Testis (tissue), 2 donors: ENCODE data around the gene ARMH4.

Experiments used
- POLR2A ChIP-seq: fragments of 450-650 bp; IDR thresholded peaks from one replicate; pipeline ENCODE4 v1.6.1; 2017; ENCODE audit warnings: antibody characterized with exemption, mild to moderate bottlenecking, moderate library complexity
- TF ChIP-seq, protein P1 (sequence below), 3 experiments: fragments of 450-650 bp in 2 of 3; fragments of 200-600 bp in 1 of 3; sonication (generic) in 1 of 3; IDR thresholded peaks; one replicate each; pipeline ENCODE4 v1.5.1; 2016 to 2019; ENCODE audit warnings: antibody characterized with exemption in 3 of 3, mild to moderate bottlenecking in 2 of 3, moderate library complexity in 1 of 3

DNA sequence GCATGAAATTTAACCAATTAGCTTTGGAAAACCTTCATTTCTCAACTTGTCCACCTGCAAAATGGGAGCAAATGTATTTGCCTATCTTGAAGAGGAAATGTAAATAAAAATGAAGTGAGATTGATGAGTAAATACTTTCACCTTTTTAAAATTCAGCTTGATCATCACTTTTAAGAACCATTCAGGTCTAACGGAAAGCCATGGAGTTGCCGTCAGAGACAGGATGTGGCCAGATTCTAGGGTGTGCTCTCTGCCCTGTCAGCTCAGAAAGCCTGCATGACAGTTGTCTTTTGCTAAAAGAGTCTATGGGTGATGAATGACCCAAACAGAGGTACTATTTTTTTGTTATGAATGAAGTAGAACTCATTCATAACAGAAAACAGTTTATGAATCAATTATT lies 181.8 kb downstream of the ARMH4 start:
- TF ChIP-seq POLR2A = no peak
- TF ChIP-seq, protein P1, sequence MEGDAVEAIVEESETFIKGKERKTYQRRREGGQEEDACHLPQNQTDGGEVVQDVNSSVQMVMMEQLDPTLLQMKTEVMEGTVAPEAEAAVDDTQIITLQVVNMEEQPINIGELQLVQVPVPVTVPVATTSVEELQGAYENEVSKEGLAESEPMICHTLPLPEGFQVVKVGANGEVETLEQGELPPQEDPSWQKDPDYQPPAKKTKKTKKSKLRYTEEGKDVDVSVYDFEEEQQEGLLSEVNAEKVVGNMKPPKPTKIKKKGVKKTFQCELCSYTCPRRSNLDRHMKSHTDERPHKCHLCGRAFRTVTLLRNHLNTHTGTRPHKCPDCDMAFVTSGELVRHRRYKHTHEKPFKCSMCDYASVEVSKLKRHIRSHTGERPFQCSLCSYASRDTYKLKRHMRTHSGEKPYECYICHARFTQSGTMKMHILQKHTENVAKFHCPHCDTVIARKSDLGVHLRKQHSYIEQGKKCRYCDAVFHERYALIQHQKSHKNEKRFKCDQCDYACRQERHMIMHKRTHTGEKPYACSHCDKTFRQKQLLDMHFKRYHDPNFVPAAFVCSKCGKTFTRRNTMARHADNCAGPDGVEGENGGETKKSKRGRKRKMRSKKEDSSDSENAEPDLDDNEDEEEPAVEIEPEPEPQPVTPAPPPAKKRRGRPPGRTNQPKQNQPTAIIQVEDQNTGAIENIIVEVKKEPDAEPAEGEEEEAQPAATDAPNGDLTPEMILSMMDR (IDR thresholded peaks at IDR 0.05) = no peak
